ENCODE measurements around the gene FCN2.

FCN2 gene

DNA sequence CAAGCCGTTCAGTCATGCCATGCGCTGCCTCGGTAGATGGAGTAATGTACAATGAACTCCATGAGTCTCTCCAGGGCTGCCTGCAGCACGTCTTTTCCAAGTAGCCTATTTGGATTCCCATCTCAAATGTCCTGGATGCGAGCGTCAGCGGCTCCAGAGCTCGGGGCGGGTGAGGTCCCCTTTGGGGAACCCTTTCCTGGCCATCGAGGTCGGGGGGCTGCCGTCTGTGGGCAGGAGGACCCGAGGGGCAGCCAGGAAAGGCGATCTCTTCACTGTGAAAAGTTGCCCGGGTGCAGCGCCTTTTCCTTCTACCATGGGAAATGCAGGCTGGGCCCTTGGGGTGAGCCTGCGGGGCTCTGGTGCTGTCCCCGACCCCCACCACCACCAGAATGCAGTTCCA lies 36.9 kb upstream of the FCN2 start:
- Histone ChIP-seq H2AK5ac (ENCODE audit: low read depth, low read length) (no peak overlapping the region), H4K8ac (ENCODE audit: low read depth, low read length) (no peak overlapping the region), H3K4me2 (ENCODE audit: insufficient read depth, low read length, poor library complexity, severe bottlenecking) (no peak overlapping the region), H2BK120ac (ENCODE audit: low read depth, low read length) (no peak overlapping the region), H3K18ac (ENCODE audit: low read length) (no peak overlapping the region), H3K9me3 (replicated peaks in 1 of 2; ENCODE audit: control insufficient read depth in 2 of 2, insufficient read depth in 1 of 2, low read depth in 1 of 2, low read length in 2 of 2) (peaks cover 0 to 2% of the 10 kb centered on the region in 2 donors), H3K23ac (ENCODE audit: low read depth, low read length, poor library complexity) (no peak overlapping the region), H3K9ac (ENCODE audit: low read depth, low read length, poor library complexity) (no peak overlapping the region), H3K4me3 (ENCODE audit: low read length in 2 of 2) (no peak overlapping the region), H3K14ac (ENCODE audit: low read length) (no peak overlapping the region), H2BK5ac (ENCODE audit: low read length) (no peak overlapping the region), H3K4ac (ENCODE audit: low read length) (no peak overlapping the region), H2BK12ac (ENCODE audit: low read length) (no peak overlapping the region), H3K36me3 (replicated peaks in 1 of 2; ENCODE audit: control insufficient read depth in 2 of 2, insufficient read depth in 2 of 2, low read length in 2 of 2) (no peaks in the 10 kb centered on the region), H4K91ac (ENCODE audit: low read depth, low read length, poor library complexity) (no peak overlapping the region), H3K27me3 (ENCODE audit: control insufficient read depth in 3 of 3, insufficient read depth in 3 of 3, low read depth in 1 of 3, low read length in 3 of 3) (peaks cover 0 to 4% (median 0%) of the 10 kb centered on the region in 3 experiments), H3K27ac (replicated peaks; ENCODE audit: low read length) (no peak overlapping the region), H3K79me1 (ENCODE audit: low read depth, low read length) (peaks cover 6% of the 10 kb centered on the region), H2AFZ (ENCODE audit: low read length) (no peak overlapping the region), H2BK15ac (ENCODE audit: low read length) (no peak overlapping the region), H3K4me1 (ENCODE audit: control insufficient read depth in 2 of 2, insufficient read depth in 1 of 2, low read depth in 1 of 2, low read length in 2 of 2) (peaks cover 0 to 6% of the 10 kb centered on the region in 2 donors)
- no CpG with 5 or more reads among the region's 18 CpGs for WGBS, 2 donors (ENCODE audit: extremely low coverage in 2 of 2, insufficient read length in 2 of 2, insufficient replicate concordance in 1 of 2)
- no peak for DNase-seq (ENCODE audit: low spot score)

DNA sequence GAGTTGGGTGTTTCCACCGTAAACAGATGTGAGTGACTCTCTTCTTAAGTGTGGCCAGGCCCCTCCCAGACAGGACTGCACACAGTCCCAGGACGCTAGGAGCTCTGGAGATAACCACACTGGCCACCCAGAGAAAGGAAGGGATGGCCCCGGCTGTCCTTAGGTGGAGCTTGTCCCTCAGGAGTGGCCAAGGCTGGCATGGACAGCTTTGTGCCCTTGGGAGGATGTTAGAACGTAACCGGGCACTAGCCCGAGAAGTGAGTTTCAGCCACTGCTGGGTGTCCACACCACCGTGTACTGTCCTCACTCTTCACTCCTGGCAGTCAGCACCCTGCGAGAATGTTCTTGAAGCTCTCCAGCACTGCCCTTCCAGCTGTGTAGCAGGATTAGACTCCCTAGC lies 35.8 kb upstream of the FCN2 start:
- Histone ChIP-seq H3K9ac (ENCODE audit: low read depth, low read length, poor library complexity) (no peak overlapping the region), H2AK5ac (ENCODE audit: low read depth, low read length) (peak overlapping the region; percentile 24), H2BK120ac (ENCODE audit: low read depth, low read length) (no peak overlapping the region), H3K4ac (ENCODE audit: low read length) (no peak overlapping the region), H3K79me1 (ENCODE audit: low read depth, low read length) (peaks cover 6% of the 10 kb centered on the region), H2BK12ac (ENCODE audit: low read length) (no peak overlapping the region), H3K4me3 (ENCODE audit: low read length in 2 of 2) (peak overlapping the region in 1 of 2 donors; percentile 49), H4K8ac (ENCODE audit: low read depth, low read length) (no peak overlapping the region), H3K18ac (ENCODE audit: low read length) (peak overlapping the region; percentile 57), H3K9me3 (replicated peaks in 1 of 2; ENCODE audit: control insufficient read depth in 2 of 2, insufficient read depth in 1 of 2, low read depth in 1 of 2, low read length in 2 of 2) (peaks cover 0 to 2% of the 10 kb centered on the region in 2 donors), H2BK15ac (ENCODE audit: low read length) (no peak overlapping the region), H3K27ac (replicated peaks; ENCODE audit: low read length) (no peak overlapping the region), H4K91ac (ENCODE audit: low read depth, low read length, poor library complexity) (no peak overlapping the region), H3K27me3 (ENCODE audit: control insufficient read depth in 3 of 3, insufficient read depth in 3 of 3, low read depth in 1 of 3, low read length in 3 of 3) (peaks cover 0 to 4% (median 0%) of the 10 kb centered on the region in 3 experiments), H2AFZ (ENCODE audit: low read length) (no peak overlapping the region), H3K14ac (ENCODE audit: low read length) (peak overlapping the region; percentile 17), H3K4me2 (ENCODE audit: insufficient read depth, low read length, poor library complexity, severe bottlenecking) (no peak overlapping the region), H3K36me3 (replicated peaks in 1 of 2; ENCODE audit: control insufficient read depth in 2 of 2, insufficient read depth in 2 of 2, low read length in 2 of 2) (no peaks in the 10 kb centered on the region), H3K23ac (ENCODE audit: low read depth, low read length, poor library complexity) (peak overlapping the region; percentile 85), H2BK5ac (ENCODE audit: low read length) (no peak overlapping the region), H3K4me1 (ENCODE audit: control insufficient read depth in 2 of 2, insufficient read depth in 1 of 2, low read depth in 1 of 2, low read length in 2 of 2) (peaks cover 0 to 2% of the 10 kb centered on the region in 2 donors)
- no peak for DNase-seq (ENCODE audit: low spot score)
- WGBS, 2 donors (ENCODE audit: extremely low coverage in 2 of 2, insufficient read length in 2 of 2, insufficient replicate concordance in 1 of 2): no CpG with 5 or more reads among the region's 8 CpGs

DNA sequence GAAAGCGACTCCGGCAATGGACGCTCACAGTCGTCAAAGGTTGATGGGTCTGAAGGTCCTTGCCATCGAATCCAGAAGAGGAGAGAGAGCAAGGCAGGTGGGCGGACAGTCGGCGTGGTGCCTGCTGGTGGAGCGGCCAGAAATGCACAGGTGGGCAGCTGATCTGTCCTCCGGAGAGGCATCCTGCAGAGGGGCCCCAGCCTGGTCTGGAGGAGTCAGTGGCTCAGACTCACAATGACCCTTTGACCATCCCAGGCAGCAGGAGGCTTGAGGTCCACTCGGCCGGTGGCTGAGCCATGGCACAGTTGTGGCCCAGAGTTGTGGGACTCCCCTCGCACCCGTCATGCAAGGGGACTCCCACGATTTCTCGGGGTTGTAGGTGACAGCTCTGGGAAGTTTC lies 34.4 kb upstream of the FCN2 start:
- H3K27ac ChIP-seq (replicated peaks; ENCODE audit: low read length): no peak overlapping the region
- H3K14ac ChIP-seq (ENCODE audit: low read length): peak overlapping the region; percentile 99
- H3K18ac ChIP-seq (ENCODE audit: low read length): peak overlapping the region; percentile 51
- H3K23ac ChIP-seq (ENCODE audit: low read depth, low read length, poor library complexity): no peak overlapping the region
- H4K8ac ChIP-seq (ENCODE audit: low read depth, low read length): no peak overlapping the region
- H3K4me1 ChIP-seq (ENCODE audit: control insufficient read depth in 2 of 2, insufficient read depth in 1 of 2, low read depth in 1 of 2, low read length in 2 of 2): peaks cover 0 to 2% of the 10 kb centered on the region in 2 donors
- no peak overlapping the region for H2BK15ac ChIP-seq (ENCODE audit: low read length)
- no CpG with 5 or more reads among the region's 16 CpGs for WGBS, 2 donors (ENCODE audit: extremely low coverage in 2 of 2, insufficient read length in 2 of 2, insufficient replicate concordance in 1 of 2)
- H2BK120ac ChIP-seq (ENCODE audit: low read depth, low read length): no peak overlapping the region
- H3K9me3 ChIP-seq (replicated peaks in 1 of 2; ENCODE audit: control insufficient read depth in 2 of 2, insufficient read depth in 1 of 2, low read depth in 1 of 2, low read length in 2 of 2): peaks cover 0 to 6% of the 10 kb centered on the region in 2 donors
- H3K9ac ChIP-seq (ENCODE audit: low read depth, low read length, poor library complexity): no peak overlapping the region
- no peak overlapping the region for H2BK12ac ChIP-seq (ENCODE audit: low read length)
- H3K4me3 ChIP-seq (ENCODE audit: low read length in 2 of 2): no peak overlapping the region
- H3K36me3 ChIP-seq (replicated peaks in 1 of 2; ENCODE audit: control insufficient read depth in 2 of 2, insufficient read depth in 2 of 2, low read length in 2 of 2): no peaks in the 10 kb centered on the region
- no peak for DNase-seq (ENCODE audit: low spot score)
- no peak overlapping the region for H3K4me2 ChIP-seq (ENCODE audit: insufficient read depth, low read length, poor library complexity, severe bottlenecking)
- H2AFZ ChIP-seq (ENCODE audit: low read length): no peak overlapping the region
- H3K4ac ChIP-seq (ENCODE audit: low read length): peak overlapping the region; percentile 66
- H4K91ac ChIP-seq (ENCODE audit: low read depth, low read length, poor library complexity): no peak overlapping the region
- no peak overlapping the region for H2BK5ac ChIP-seq (ENCODE audit: low read length)
- peaks cover 0 to 4% (median 0%) of the 10 kb centered on the region in 3 experiments for H3K27me3 ChIP-seq (ENCODE audit: control insufficient read depth in 3 of 3, insufficient read depth in 3 of 3, low read depth in 1 of 3, low read length in 3 of 3)
- H3K79me1 ChIP-seq (ENCODE audit: low read depth, low read length): peaks cover 6% of the 10 kb centered on the region
- no peak overlapping the region for H2AK5ac ChIP-seq (ENCODE audit: low read depth, low read length)

DNA sequence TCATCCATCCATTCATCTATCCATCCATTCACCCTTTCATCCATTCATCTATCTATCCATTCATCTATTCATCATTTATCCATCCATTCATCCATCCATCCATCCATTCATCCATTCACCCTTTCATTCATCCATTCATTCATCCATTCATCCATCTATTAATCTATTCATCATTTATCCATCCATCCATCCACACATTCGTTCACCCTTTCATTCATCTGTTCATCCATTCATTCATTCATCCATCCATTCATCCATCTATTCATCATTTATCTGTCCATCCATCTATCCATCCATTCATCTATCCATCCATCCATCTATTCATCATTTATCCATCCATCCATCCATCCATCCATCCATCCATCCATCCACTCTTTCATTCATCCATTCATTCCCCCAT lies 33.9 kb upstream of the FCN2 start:
- Histone ChIP-seq H3K4me1 (ENCODE audit: control insufficient read depth in 2 of 2, insufficient read depth in 1 of 2, low read depth in 1 of 2, low read length in 2 of 2) (peaks cover 0 to 2% of the 10 kb centered on the region in 2 donors), H3K23ac (ENCODE audit: low read depth, low read length, poor library complexity) (no peak overlapping the region), H3K14ac (ENCODE audit: low read length) (peak overlapping the region; percentile 3), H3K4ac (ENCODE audit: low read length) (no peak overlapping the region), H4K8ac (ENCODE audit: low read depth, low read length) (peak overlapping the region; percentile 89), H3K27ac (replicated peaks; ENCODE audit: low read length) (no peak overlapping the region), H3K36me3 (replicated peaks in 1 of 2; ENCODE audit: control insufficient read depth in 2 of 2, insufficient read depth in 2 of 2, low read length in 2 of 2) (no peaks in the 10 kb centered on the region), H3K9me3 (replicated peaks in 1 of 2; ENCODE audit: control insufficient read depth in 2 of 2, insufficient read depth in 1 of 2, low read depth in 1 of 2, low read length in 2 of 2) (peaks cover 0 to 8% of the 10 kb centered on the region in 2 donors), H3K79me1 (ENCODE audit: low read depth, low read length) (peaks cover 6% of the 10 kb centered on the region), H3K4me2 (ENCODE audit: insufficient read depth, low read length, poor library complexity, severe bottlenecking) (no peak overlapping the region), H2BK120ac (ENCODE audit: low read depth, low read length) (no peak overlapping the region), H3K9ac (ENCODE audit: low read depth, low read length, poor library complexity) (no peak overlapping the region), H2BK15ac (ENCODE audit: low read length) (no peak overlapping the region), H2BK12ac (ENCODE audit: low read length) (no peak overlapping the region), H2AK5ac (ENCODE audit: low read depth, low read length) (no peak overlapping the region), H2AFZ (ENCODE audit: low read length) (no peak overlapping the region), H4K91ac (ENCODE audit: low read depth, low read length, poor library complexity) (no peak overlapping the region), H2BK5ac (ENCODE audit: low read length) (no peak overlapping the region), H3K4me3 (ENCODE audit: low read length in 2 of 2) (no peak overlapping the region), H3K18ac (ENCODE audit: low read length) (no peak overlapping the region), H3K27me3 (ENCODE audit: control insufficient read depth in 3 of 3, insufficient read depth in 3 of 3, low read depth in 1 of 3, low read length in 3 of 3) (peaks cover 0 to 4% (median 0%) of the 10 kb centered on the region in 3 experiments)
- 100% methylated on average over 1 of the region's 1 CpG for WGBS, 2 donors (ENCODE audit: extremely low coverage in 2 of 2, insufficient read length in 2 of 2, insufficient replicate concordance in 1 of 2)
- DNase-seq (ENCODE audit: low spot score): no peak
